ENCODE results near the gene MKRN2OS. TPM values are rescaled to one million over a fixed set of nuclear protein-coding genes. Genes with fewer than 3 reads are reported as not detected.
A peak's percentile ranks its signal among the peaks of the same experiment; 100 is the strongest.

Gene MKRN2OS
- total RNA-seq = not detected

DNA sequence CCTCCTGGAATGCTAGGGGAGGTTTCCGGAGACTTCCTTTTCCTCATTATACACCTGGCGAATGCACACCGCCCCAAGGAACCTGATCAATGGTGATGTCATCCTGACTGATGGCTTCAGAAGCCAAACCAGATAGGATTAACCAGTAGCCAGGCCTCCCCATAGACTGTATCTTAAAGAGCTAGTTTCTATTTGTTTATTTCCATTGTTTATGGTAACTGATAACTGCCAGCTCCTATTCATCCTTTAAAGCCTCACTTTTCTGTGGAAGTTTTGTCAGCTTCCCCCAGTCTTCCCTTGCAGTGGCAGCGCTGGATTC, at the start of gene MKRN2OS:
Gene MKRN2OS (minus strand): TSS at position 27 of the 319 bp plus-strand sequence. CDS start 35 bp downstream, outside the sequence.
- no peak for TF ChIP-seq CTCF (IDR thresholded peaks at IDR 0.05)
- Histone ChIP-seq H3K36me3 (no peaks in the 10 kb centered on the region), H3K4me1 (ENCODE audit: control insufficient read depth in 1 of 2, low read depth in 2 of 2) (no peaks in the 10 kb centered on the region), H3K9me3 (no peaks in the 10 kb centered on the region), H3K27me3 (replicated peaks; ENCODE audit: insufficient read depth) (no peaks in the 10 kb centered on the region), H3K4me3 (no peak within 1 kb of the TSS), H3K27ac (no peak within 1 kb of the TSS)
- DNase-seq (ENCODE audit: low spot score) (no peak), ATAC-seq (ENCODE audit: insufficient number of reproducible peaks, low FRiP score, low read depth) (no peak)

GRCh38 chr3:12593473-12593872, 48.2 kb upstream of the MKRN2OS start:
- H3K27me3 ChIP-seq (replicated peaks; ENCODE audit: insufficient read depth) = no peaks in the 10 kb centered on the region
- H3K27ac ChIP-seq = peak overlapping the region in 1 of 2 donors; percentile 34
- TF ChIP-seq CTCF (IDR thresholded peaks at IDR 0.05) = no peak
- ATAC-seq (ENCODE audit: insufficient number of reproducible peaks, low FRiP score, low read depth) = no peak
- peaks cover 0 to 7% of the 10 kb centered on the region in 2 donors for H3K4me1 ChIP-seq (ENCODE audit: control insufficient read depth in 1 of 2, low read depth in 2 of 2)
- H3K36me3 ChIP-seq = peaks cover 44% of the 10 kb centered on the region
- no peak for DNase-seq (ENCODE audit: low spot score)
- no peak overlapping the region for H3K4me3 ChIP-seq
- no peaks in the 10 kb centered on the region for H3K9me3 ChIP-seq

GRCh38 chr3:12591997-12592715, 46.9 kb upstream of the MKRN2OS start:
- Histone ChIP-seq H3K27me3 (replicated peaks; ENCODE audit: insufficient read depth) (no peaks in the 10 kb centered on the region), H3K9me3 (no peaks in the 10 kb centered on the region), H3K27ac (no peak overlapping the region), H3K4me3 (no peak overlapping the region), H3K4me1 (ENCODE audit: control insufficient read depth in 1 of 2, low read depth in 2 of 2) (no peaks in the 10 kb centered on the region), H3K36me3 (peaks cover 39% of the 10 kb centered on the region)
- no peak for ATAC-seq (ENCODE audit: insufficient number of reproducible peaks, low FRiP score, low read depth)
- DNase-seq (ENCODE audit: low spot score) = no peak
- TF ChIP-seq CTCF (IDR thresholded peaks at IDR 0.05) = no peak

GRCh38 chr3:12591456-12591855, 46.2 kb upstream of the MKRN2OS start:
- H3K4me3 ChIP-seq = no peak overlapping the region
- ATAC-seq (ENCODE audit: insufficient number of reproducible peaks, low FRiP score, low read depth) (no peak), DNase-seq (ENCODE audit: low spot score) (no peak)
- no peaks in the 10 kb centered on the region for H3K27me3 ChIP-seq (replicated peaks; ENCODE audit: insufficient read depth)
- H3K9me3 ChIP-seq = no peaks in the 10 kb centered on the region
- peaks cover 38% of the 10 kb centered on the region for H3K36me3 ChIP-seq
- no peak for TF ChIP-seq CTCF (IDR thresholded peaks at IDR 0.05)
- peak overlapping the region in 1 of 2 donors; percentile 0 for H3K27ac ChIP-seq
- H3K4me1 ChIP-seq (ENCODE audit: control insufficient read depth in 1 of 2, low read depth in 2 of 2) = no peaks in the 10 kb centered on the region

- H3K27me3 ChIP-seq (replicated peaks; ENCODE audit: insufficient read depth) = no peaks in the 10 kb centered on the region
- H3K36me3 ChIP-seq = peaks cover 44% of the 10 kb centered on the region
- H3K27ac ChIP-seq = no peak overlapping the region
- DNase-seq (ENCODE audit: low spot score) (no peak), ATAC-seq (ENCODE audit: insufficient number of reproducible peaks, low FRiP score, low read depth) (no peak)
- no peaks in the 10 kb centered on the region for H3K9me3 ChIP-seq
- no peak overlapping the region for H3K4me3 ChIP-seq
- TF ChIP-seq CTCF (IDR thresholded peaks at IDR 0.05) = no peak
- H3K4me1 ChIP-seq (ENCODE audit: control insufficient read depth in 1 of 2, low read depth in 2 of 2) = no peaks in the 10 kb centered on the region
Measured at GRCh38 chr3:12590096-12590495, 44.8 kb upstream of the MKRN2OS start.
